ENCODE data around the gene LRRTM2.
"Not testable (repeated sequence)": the region's sequence is repeated elsewhere in the genome, so short reads cannot be mapped to it uniquely, and the experiment has no call there.

Gene LRRTM2

DNA sequence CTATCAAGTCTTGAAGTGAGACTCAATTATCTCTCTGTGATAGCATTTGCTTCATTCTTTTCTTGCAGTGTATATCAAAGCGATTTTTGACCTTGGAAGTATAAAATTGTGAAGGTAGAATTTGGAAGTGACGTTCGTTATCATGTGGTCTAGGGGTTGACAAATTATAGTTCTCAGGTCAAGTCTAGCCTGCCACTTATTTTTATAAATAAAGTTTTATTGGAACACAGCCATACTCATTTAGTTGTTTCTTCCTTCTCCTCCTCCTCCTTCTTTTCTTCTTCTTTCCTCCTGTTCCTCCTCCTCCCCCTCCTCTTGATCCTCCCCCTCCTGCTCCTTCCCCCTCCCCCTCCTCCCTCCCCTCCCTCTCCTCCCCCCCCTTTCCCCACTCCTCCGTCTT, 38.0 kb downstream of the LRRTM2 start:
- Histone ChIP-seq H3K36me3 (ENCODE audit: control insufficient read depth, insufficient read depth, low read length) (no peaks in the 10 kb centered on the region; the same call in 1 of the 2 replicates), H3K4me3 (ENCODE audit: low read depth, low read length) (no peak overlapping the region), H3K9ac (ENCODE audit: low read depth, low read length) (no peak overlapping the region), H3K9me3 (ENCODE audit: control insufficient read depth, insufficient read depth, low read length) (no peaks in the 10 kb centered on the region), H3K4me1 (ENCODE audit: control insufficient read depth, insufficient read depth, low read length) (peaks cover 45% of the 10 kb centered on the region), H3K27me3 (ENCODE audit: control insufficient read depth, insufficient read depth, low read length) (no peaks in the 10 kb centered on the region), H3K27ac (ENCODE audit: low read depth, low read length) (no peak overlapping the region)

GRCh38 chr5:138834853-138835252, 40.3 kb downstream of the LRRTM2 start:
- H3K4me1 ChIP-seq (ENCODE audit: control insufficient read depth, insufficient read depth, low read length): peaks cover 63% of the 10 kb centered on the region
- H3K36me3 ChIP-seq (ENCODE audit: control insufficient read depth, insufficient read depth, low read length); H3K4me3 ChIP-seq (ENCODE audit: low read depth, low read length); H3K9me3 ChIP-seq (ENCODE audit: control insufficient read depth, insufficient read depth, low read length); H3K9ac ChIP-seq (ENCODE audit: low read depth, low read length); H3K27me3 ChIP-seq (ENCODE audit: control insufficient read depth, insufficient read depth, low read length): not testable (repeated sequence)
- peak overlapping the region; percentile 91 for H3K27ac ChIP-seq (ENCODE audit: low read depth, low read length)

GRCh38 chr5:138833726-138834480, 41.2 kb downstream of the LRRTM2 start:
- H3K27me3 ChIP-seq (ENCODE audit: control insufficient read depth, insufficient read depth, low read length): no peaks in the 10 kb centered on the region
- H3K27ac ChIP-seq (ENCODE audit: low read depth, low read length): peak overlapping the region; percentile 91
- peaks cover 61% of the 10 kb centered on the region for H3K4me1 ChIP-seq (ENCODE audit: control insufficient read depth, insufficient read depth, low read length)
- H3K4me3 ChIP-seq (ENCODE audit: low read depth, low read length): peak overlapping the region; percentile 53
- no peaks in the 10 kb centered on the region for H3K9me3 ChIP-seq (ENCODE audit: control insufficient read depth, insufficient read depth, low read length)
- H3K9ac ChIP-seq (ENCODE audit: low read depth, low read length): no peak overlapping the region; the same call in 1 of the 2 replicates
- H3K36me3 ChIP-seq (ENCODE audit: control insufficient read depth, insufficient read depth, low read length): peaks cover 6% of the 10 kb centered on the region; the same call in 1 of the 2 replicates

GRCh38 chr5:138833080-138833479, 42.1 kb downstream of the LRRTM2 start:
- Histone ChIP-seq H3K36me3 (ENCODE audit: control insufficient read depth, insufficient read depth, low read length) (peaks cover 14% of the 10 kb centered on the region), H3K9me3 (ENCODE audit: control insufficient read depth, insufficient read depth, low read length) (no peaks in the 10 kb centered on the region), H3K27me3 (ENCODE audit: control insufficient read depth, insufficient read depth, low read length) (no peaks in the 10 kb centered on the region), H3K4me3 (ENCODE audit: low read depth, low read length) (no peak overlapping the region; the same call in 1 of the 2 replicates), H3K9ac (ENCODE audit: low read depth, low read length) (no peak overlapping the region), H3K4me1 (ENCODE audit: control insufficient read depth, insufficient read depth, low read length) (peaks cover 65% of the 10 kb centered on the region), H3K27ac (ENCODE audit: low read depth, low read length) (peak overlapping the region; percentile 91)

- H3K27ac ChIP-seq (ENCODE audit: low read depth, low read length): peak overlapping the region; percentile 91
- no peak overlapping the region; the same call in 1 of the 2 replicates for H3K4me3 ChIP-seq (ENCODE audit: low read depth, low read length)
- H3K27me3 ChIP-seq (ENCODE audit: control insufficient read depth, insufficient read depth, low read length): no peaks in the 10 kb centered on the region
- H3K36me3 ChIP-seq (ENCODE audit: control insufficient read depth, insufficient read depth, low read length): peaks cover 23% of the 10 kb centered on the region
- H3K9me3 ChIP-seq (ENCODE audit: control insufficient read depth, insufficient read depth, low read length): no peaks in the 10 kb centered on the region
- no peak overlapping the region for H3K9ac ChIP-seq (ENCODE audit: low read depth, low read length)
- H3K4me1 ChIP-seq (ENCODE audit: control insufficient read depth, insufficient read depth, low read length): peaks cover 65% of the 10 kb centered on the region
Observed at GRCh38 chr5:138832218-138832617, 42.9 kb downstream of the LRRTM2 start.

DNA sequence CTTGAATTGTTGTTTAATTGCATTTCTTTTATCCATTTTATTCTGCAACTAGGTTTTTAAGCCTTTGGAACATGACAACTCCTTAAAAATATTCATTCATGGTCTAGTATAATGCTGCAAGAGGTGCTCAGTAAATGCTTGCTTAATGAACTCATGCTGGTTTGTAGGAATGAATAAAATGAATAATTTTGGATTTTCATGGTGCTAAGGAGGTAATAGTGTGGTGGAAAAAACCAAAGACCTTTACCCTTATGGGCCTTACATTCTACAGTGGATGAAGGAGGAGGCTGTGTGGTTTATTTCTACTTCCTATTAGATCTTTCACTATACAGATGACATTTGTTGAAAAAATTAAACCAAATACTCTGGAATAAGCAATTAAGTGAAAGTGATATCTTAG, 43.4 kb downstream of the LRRTM2 start:
- H3K27me3 ChIP-seq (ENCODE audit: control insufficient read depth, insufficient read depth, low read length): no peaks in the 10 kb centered on the region
- peaks cover 28% of the 10 kb centered on the region for H3K36me3 ChIP-seq (ENCODE audit: control insufficient read depth, insufficient read depth, low read length)
- no peak overlapping the region; the same call in 1 of the 2 replicates for H3K4me3 ChIP-seq (ENCODE audit: low read depth, low read length)
- peak overlapping the region; percentile 91 for H3K27ac ChIP-seq (ENCODE audit: low read depth, low read length)
- no peaks in the 10 kb centered on the region for H3K9me3 ChIP-seq (ENCODE audit: control insufficient read depth, insufficient read depth, low read length)
- peaks cover 61% of the 10 kb centered on the region for H3K4me1 ChIP-seq (ENCODE audit: control insufficient read depth, insufficient read depth, low read length)
- no peak overlapping the region for H3K9ac ChIP-seq (ENCODE audit: low read depth, low read length)

GRCh38 chr5:138829341-138829740, 45.8 kb downstream of the LRRTM2 start:
- H3K36me3 ChIP-seq (ENCODE audit: control insufficient read depth, insufficient read depth, low read length): peaks cover 49% of the 10 kb centered on the region
- no peak overlapping the region for H3K27ac ChIP-seq (ENCODE audit: low read depth, low read length)
- no peaks in the 10 kb centered on the region for H3K27me3 ChIP-seq (ENCODE audit: control insufficient read depth, insufficient read depth, low read length)
- no peak overlapping the region for H3K4me3 ChIP-seq (ENCODE audit: low read depth, low read length)
- H3K4me1 ChIP-seq (ENCODE audit: control insufficient read depth, insufficient read depth, low read length): peaks cover 46% of the 10 kb centered on the region
- H3K9ac ChIP-seq (ENCODE audit: low read depth, low read length): no peak overlapping the region
- no peaks in the 10 kb centered on the region for H3K9me3 ChIP-seq (ENCODE audit: control insufficient read depth, insufficient read depth, low read length)

- peaks cover 50% of the 10 kb centered on the region for H3K36me3 ChIP-seq (ENCODE audit: control insufficient read depth, insufficient read depth, low read length)
Observed at GRCh38 chr5:138828556-138828955, 46.6 kb downstream of the LRRTM2 start.

GRCh38 chr5:138824924-138825863, 49.9 kb downstream of the LRRTM2 start:
- H3K27me3 ChIP-seq (ENCODE audit: control insufficient read depth, insufficient read depth, low read length): no peaks in the 10 kb centered on the region
- H3K9me3 ChIP-seq (ENCODE audit: control insufficient read depth, insufficient read depth, low read length): no peaks in the 10 kb centered on the region
- H3K36me3 ChIP-seq (ENCODE audit: control insufficient read depth, insufficient read depth, low read length): peaks cover 53% of the 10 kb centered on the region
- H3K27ac ChIP-seq (ENCODE audit: low read depth, low read length): no peak overlapping the region
- H3K4me1 ChIP-seq (ENCODE audit: control insufficient read depth, insufficient read depth, low read length): peaks cover 5% of the 10 kb centered on the region
- no peak overlapping the region for H3K9ac ChIP-seq (ENCODE audit: low read depth, low read length)
- no peak overlapping the region for H3K4me3 ChIP-seq (ENCODE audit: low read depth, low read length)

More at GRCh38 chr5:138828556-138828955, 46.6 kb downstream of the LRRTM2 start:
- no peaks in the 10 kb centered on the region for H3K27me3 ChIP-seq (ENCODE audit: control insufficient read depth, insufficient read depth, low read length)
- no peak overlapping the region for H3K27ac ChIP-seq (ENCODE audit: low read depth, low read length)
- no peak overlapping the region for H3K9ac ChIP-seq (ENCODE audit: low read depth, low read length)
- peaks cover 38% of the 10 kb centered on the region for H3K4me1 ChIP-seq (ENCODE audit: control insufficient read depth, insufficient read depth, low read length)
- no peak overlapping the region for H3K4me3 ChIP-seq (ENCODE audit: low read depth, low read length)
- H3K9me3 ChIP-seq (ENCODE audit: control insufficient read depth, insufficient read depth, low read length): no peaks in the 10 kb centered on the region

DNA sequence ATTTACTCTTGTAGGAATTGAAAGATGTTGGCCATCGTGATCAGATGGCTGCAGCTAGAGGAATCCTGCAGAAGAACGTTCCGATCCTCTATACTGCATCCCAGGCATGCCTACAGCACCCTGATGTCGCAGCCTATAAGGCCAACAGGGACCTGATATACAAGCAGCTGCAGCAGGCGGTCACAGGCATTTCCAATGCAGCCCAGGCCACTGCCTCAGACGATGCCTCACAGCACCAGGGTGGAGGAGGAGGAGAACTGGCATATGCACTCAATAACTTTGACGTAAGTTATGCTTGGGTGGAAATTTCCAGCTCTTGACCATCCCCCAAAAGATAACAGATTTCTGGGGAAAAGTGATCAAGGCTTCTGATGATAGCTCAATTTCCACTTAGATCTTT, 50.6 kb downstream of the LRRTM2 start:
- Histone ChIP-seq H3K27me3 (ENCODE audit: control insufficient read depth, insufficient read depth, low read length) (no peaks in the 10 kb centered on the region), H3K27ac (ENCODE audit: low read depth, low read length) (no peak overlapping the region), H3K9me3 (ENCODE audit: control insufficient read depth, insufficient read depth, low read length) (no peaks in the 10 kb centered on the region), H3K9ac (ENCODE audit: low read depth, low read length) (no peak overlapping the region), H3K4me1 (ENCODE audit: control insufficient read depth, insufficient read depth, low read length) (peaks cover 5% of the 10 kb centered on the region; the same call in 1 of the 2 replicates), H3K36me3 (ENCODE audit: control insufficient read depth, insufficient read depth, low read length) (peaks cover 53% of the 10 kb centered on the region), H3K4me3 (ENCODE audit: low read depth, low read length) (no peak overlapping the region)

- Histone ChIP-seq H3K36me3 (ENCODE audit: control insufficient read depth, insufficient read depth, low read length) (peaks cover 26% of the 10 kb centered on the region), H3K27ac (ENCODE audit: low read depth, low read length) (no peak overlapping the region), H3K4me3 (ENCODE audit: low read depth, low read length) (no peak overlapping the region), H3K27me3 (ENCODE audit: control insufficient read depth, insufficient read depth, low read length) (no peaks in the 10 kb centered on the region), H3K9me3 (ENCODE audit: control insufficient read depth, insufficient read depth, low read length) (no peaks in the 10 kb centered on the region), H3K4me1 (ENCODE audit: control insufficient read depth, insufficient read depth, low read length) (no peaks in the 10 kb centered on the region), H3K9ac (ENCODE audit: low read depth, low read length) (no peak overlapping the region)
Observed at GRCh38 chr5:138820695-138821094, 54.4 kb downstream of the LRRTM2 start.

Data from HUES48 (cell line).